SU-DHL-6 (cell line): ENCODE results near the gene MEGF6.

Experiments
- H2AFZ ChIP-seq: fragments of 200-600 bp; sonication (generic); 2 replicates; pipeline ENCODE4 v1.6.1; 2014; ENCODE audit warnings: low read depth, mild to moderate bottlenecking, moderate library complexity, mixed read lengths, antibody characterized with exemption, low read length; ENCODE audit not compliant: severe bottlenecking
- H3F3A ChIP-seq: fragments of 200-600 bp; shearing (Covaris generic); 2 replicates; pipeline ENCODE4 v1.6.0; 2016; ENCODE audit warnings: antibody characterized with exemption, mild to moderate bottlenecking; ENCODE audit not compliant: insufficient read depth
- H3K27ac ChIP-seq: fragments of 200-600 bp; sonication (generic); 2 replicates; pipeline ENCODE4 v1.5.1; 2016; ENCODE audit warnings: low read depth, mild to moderate bottlenecking, low read length, moderate library complexity, mixed read lengths
- H3K27me3 ChIP-seq: fragments of 200-600 bp; sonication (generic), shearing (Covaris generic); 2 replicates; pipeline ENCODE4 v1.6.0; 2014; ENCODE audit warnings: mild to moderate bottlenecking, low read length
- H3K36me3 ChIP-seq: fragments of 200-600 bp; sonication (generic); 2 replicates; pipeline ENCODE4 v1.6.1; 2014; ENCODE audit warnings: mild to moderate bottlenecking, low read length, mixed read lengths
- H3K4me2 ChIP-seq: fragments of 300-600, 200-600 bp; shearing (Covaris generic), sonication (generic); 2 replicates; pipeline ENCODE4 v1.6.0; 2014; ENCODE audit warnings: low read length, low read depth, mild to moderate bottlenecking; ENCODE audit not compliant: poor library complexity, severe bottlenecking
- H3K4me3 ChIP-seq: fragments of 200-600 bp; sonication (generic); 2 replicates; pipeline ENCODE4 v1.5.1; 2014; ENCODE audit warnings: antibody characterized with exemption, low read length, mild to moderate bottlenecking, mixed read lengths; ENCODE audit not compliant: insufficient read depth, poor library complexity, severe bottlenecking
- H3K79me2 ChIP-seq: fragments of 200-600 bp; sonication (generic); 2 replicates; pipeline ENCODE4 v1.6.1; 2014; ENCODE audit warnings: mild to moderate bottlenecking, low read length, moderate library complexity; ENCODE audit not compliant: insufficient read depth
- H3K9ac ChIP-seq: fragments of 200-600 bp; sonication (generic); 2 replicates; pipeline ENCODE4 v1.7.0; 2014; ENCODE audit warnings: mild to moderate bottlenecking, low read length
- H3K9me2 ChIP-seq: fragments of 200-600 bp; sonication (generic); replicated peaks from 2 replicates; pipeline ENCODE4 v1.6.1; 2014; ENCODE audit warnings: low read length; ENCODE audit not compliant: insufficient read depth
- H3K9me3 ChIP-seq: fragments of 200-600 bp; sonication (generic); 2 replicates; pipeline ENCODE4 v1.6.1; 2014; ENCODE audit warnings: low read length, mixed read lengths; ENCODE audit not compliant: insufficient read depth
- H4K20me1 ChIP-seq: fragments of 200-600 bp; sonication (generic); 2 replicates; pipeline ENCODE4 v1.6.1; 2014; ENCODE audit warnings: low read depth, mild to moderate bottlenecking, antibody characterized with exemption, low read length, moderate library complexity, mixed read lengths
- CTCF ChIP-seq: fragments of 200-600 bp; sonication (generic); IDR thresholded peaks from one replicate; pipeline ENCODE4 v1.5.1; 2017; ENCODE audit warnings: antibody characterized with exemption, mild to moderate bottlenecking, low read length, moderate library complexity; ENCODE audit not compliant: insufficient read depth, poor library complexity, severe bottlenecking
- EZH2phosphoT487 ChIP-seq: fragments of 200-600 bp; sonication (generic), shearing (Covaris generic); conservative IDR thresholded peaks from 2 replicates; pipeline ENCODE4 v1.6.1; 2018; ENCODE audit warnings: mild to moderate bottlenecking, antibody characterized with exemption, low read length, moderate library complexity, mixed read lengths

Gene MEGF6

GRCh38 chr1:3444736-3445135, 166.6 kb downstream of the MEGF6 start:
- Histone ChIP-seq H3F3A (no peaks in the 10 kb centered on the region), H3K79me2 (no peaks in the 10 kb centered on the region), H3K36me3 (no peaks in the 10 kb centered on the region), H3K27ac (no peak overlapping the region), H3K4me2 (no peak overlapping the region), H3K9me3 (no peaks in the 10 kb centered on the region), H2AFZ (no peak overlapping the region), H4K20me1 (no peaks in the 10 kb centered on the region), H3K9ac (no peak overlapping the region), H3K27me3 (no peaks in the 10 kb centered on the region), H3K4me3 (no peak overlapping the region), H3K9me2 (no peaks in the 10 kb centered on the region)
- TF ChIP-seq CTCF (no peak), EZH2phosphoT487 (no peak)

GRCh38 chr1:3444298-3444697, 167.0 kb downstream of the MEGF6 start:
- Histone ChIP-seq H3K27ac (no peak overlapping the region), H4K20me1 (no peaks in the 10 kb centered on the region)
- no peak for TF ChIP-seq EZH2phosphoT487
- no peak for TF ChIP-seq CTCF

GRCh38 chr1:3443807-3444206, 167.5 kb downstream of the MEGF6 start:
- TF ChIP-seq EZH2phosphoT487 (no peak), CTCF (no peak)
- no peak overlapping the region for H2AFZ ChIP-seq
- H3K27ac ChIP-seq: no peak overlapping the region
- H3K9me2 ChIP-seq: no peaks in the 10 kb centered on the region
- H3K4me2 ChIP-seq: no peak overlapping the region
- H3K79me2 ChIP-seq: no peaks in the 10 kb centered on the region
- no peaks in the 10 kb centered on the region for H3K27me3 ChIP-seq
- no peaks in the 10 kb centered on the region for H4K20me1 ChIP-seq
- H3F3A ChIP-seq: no peaks in the 10 kb centered on the region
- H3K9ac ChIP-seq: no peak overlapping the region
- H3K4me3 ChIP-seq: no peak overlapping the region
- H3K36me3 ChIP-seq: no peaks in the 10 kb centered on the region
- H3K9me3 ChIP-seq: no peaks in the 10 kb centered on the region

More at GRCh38 chr1:3444298-3444697, 167.0 kb downstream of the MEGF6 start:
- Histone ChIP-seq H3K79me2 (no peaks in the 10 kb centered on the region), H3K36me3 (no peaks in the 10 kb centered on the region), H3K9me2 (no peaks in the 10 kb centered on the region), H3K9me3 (no peaks in the 10 kb centered on the region), H3K4me2 (no peak overlapping the region), H3K9ac (no peak overlapping the region), H3F3A (no peaks in the 10 kb centered on the region), H2AFZ (no peak overlapping the region), H3K27me3 (no peaks in the 10 kb centered on the region), H3K4me3 (no peak overlapping the region)
